Measurements from ENCODE around the gene NDST4.

Gene NDST4

DNA sequence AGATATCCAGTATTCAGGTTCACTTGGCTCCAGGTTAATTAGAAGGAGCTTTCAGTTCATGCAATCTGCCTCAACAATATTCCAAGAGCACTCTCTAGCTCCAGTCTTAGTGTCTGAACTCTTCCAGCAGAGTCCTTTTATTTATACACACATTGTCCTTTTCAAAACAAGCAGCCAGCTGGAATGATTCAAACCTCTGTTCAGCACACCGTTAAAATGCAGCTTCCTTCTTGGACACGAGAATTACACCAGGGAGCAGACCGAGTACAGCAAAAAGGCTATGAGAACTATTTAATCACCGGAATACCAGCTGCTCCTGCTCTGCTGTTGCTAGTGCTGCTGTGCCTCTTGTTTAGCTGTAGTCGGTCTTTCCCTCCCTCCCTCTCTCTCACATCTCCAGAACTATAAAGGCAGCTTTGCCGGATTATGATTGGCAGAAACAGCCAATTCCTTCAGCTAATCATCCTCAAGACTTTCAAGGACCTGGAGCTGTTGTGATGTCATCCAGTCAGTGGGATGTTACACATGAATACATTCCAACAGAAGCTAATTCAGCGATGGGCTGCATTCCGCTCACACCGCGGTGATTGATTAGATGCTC is at the start of gene NDST4:
TSS of gene NDST4 (minus strand) at position 115 of the 601 bp plus-strand sequence. CDS start 36,584 bp downstream, outside the sequence.
- peak; percentile 30 for DNase-seq

DNA sequence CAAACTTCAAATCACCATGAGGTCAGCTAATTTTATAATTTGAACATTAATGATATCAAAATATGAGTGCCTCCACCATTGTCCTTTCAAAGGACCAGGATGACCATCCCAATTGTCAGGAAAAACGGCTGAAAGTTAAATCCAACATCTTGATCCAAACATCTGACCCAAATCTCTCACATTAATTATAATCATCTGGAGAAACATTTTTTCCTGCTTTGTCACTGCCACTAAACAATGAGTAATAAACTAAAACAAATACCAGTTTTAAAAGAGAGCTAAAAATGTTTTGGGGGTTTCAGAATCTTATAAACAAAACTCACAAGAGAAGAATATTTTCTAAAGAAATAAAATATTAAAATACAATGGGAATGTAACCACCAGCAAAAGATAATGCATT is 45.7 kb upstream of the NDST4 start:
- DNase-seq, result no peak

GRCh38 chr4:115158296-115158695 is 44.9 kb upstream of the NDST4 start:
- DNase-seq, result no peak

DNA sequence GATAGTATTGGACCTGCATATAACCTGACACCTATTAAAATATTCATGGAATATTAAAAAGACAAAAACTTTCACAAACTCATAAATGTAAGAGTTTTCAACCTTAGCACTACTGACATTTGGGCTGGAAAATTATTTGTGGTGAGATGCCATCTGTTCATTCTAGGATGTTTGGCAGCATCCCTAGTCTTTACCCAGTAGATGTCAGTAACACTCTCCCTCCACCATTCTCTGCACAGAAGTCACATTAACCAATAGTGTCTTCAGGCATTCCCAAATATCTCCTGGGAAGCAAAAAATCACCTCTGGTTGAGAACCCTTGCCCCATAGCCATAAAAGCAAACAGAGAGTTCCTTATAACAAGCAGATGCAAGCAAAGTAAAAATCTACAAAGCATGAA is 41.4 kb upstream of the NDST4 start:
- DNase-seq, result no peak

GRCh38 chr4:115152965-115153364 is 39.5 kb upstream of the NDST4 start:
- no peak for DNase-seq

- no peak for DNase-seq
Observed at GRCh38 chr4:115152081-115152480, 38.7 kb upstream of the NDST4 start.

- DNase-seq, result no peak
Observed at GRCh38 chr4:115149106-115149505, 35.7 kb upstream of the NDST4 start.

DNA sequence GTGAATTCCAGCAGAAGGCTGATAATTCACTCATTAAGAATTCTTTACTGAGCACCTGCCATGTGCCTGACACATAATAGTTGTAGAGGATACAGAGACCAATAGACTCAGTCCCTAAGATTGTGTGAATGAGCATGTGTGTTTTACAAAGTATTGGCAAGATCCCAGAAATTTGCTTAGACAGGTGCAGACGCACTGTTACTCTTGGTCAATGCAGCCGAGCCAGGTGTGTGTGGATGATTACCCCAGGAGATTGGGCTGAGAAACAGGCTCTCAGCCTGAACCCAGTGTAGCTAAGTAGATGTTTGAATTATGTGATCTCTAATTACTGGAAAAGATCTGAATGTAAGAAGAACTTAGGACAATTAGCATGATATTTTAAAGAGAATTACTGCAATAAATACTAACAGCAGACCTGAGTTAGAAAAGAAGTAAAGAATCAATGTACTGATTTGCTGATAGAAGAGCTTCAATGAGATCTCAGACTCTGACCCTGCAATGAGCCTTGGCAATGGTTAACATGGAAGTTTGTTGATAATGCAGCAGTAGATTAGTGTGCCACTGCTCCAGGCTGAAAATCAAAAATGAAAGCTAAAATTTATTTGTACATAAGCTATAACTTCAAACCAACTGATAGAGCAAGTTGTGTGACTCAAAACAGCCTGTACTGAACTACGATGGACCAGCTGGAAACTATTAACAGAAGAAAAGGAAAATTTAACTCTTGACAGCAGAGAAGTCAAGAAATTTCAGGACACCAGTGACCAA is 32.2 kb upstream of the NDST4 start:
- DNase-seq, result peak; percentile 15

DNA sequence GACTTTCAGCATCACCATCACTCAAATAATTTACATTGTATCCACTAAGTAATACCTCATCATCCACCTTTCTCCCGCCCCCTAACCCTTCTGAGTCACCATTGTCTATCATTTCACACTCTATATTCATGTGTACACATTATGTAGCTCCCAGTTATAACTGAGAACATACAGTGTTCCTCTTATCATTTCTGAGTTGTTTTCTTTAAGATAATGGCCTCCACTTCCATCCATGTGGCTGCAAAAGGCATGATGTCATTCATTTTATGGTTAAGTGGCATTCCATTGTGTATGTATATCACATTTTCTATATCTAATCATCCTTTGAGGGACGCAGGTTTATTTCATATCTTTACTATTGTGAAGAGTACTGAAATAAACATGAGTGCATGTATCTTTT is 14.6 kb upstream of the NDST4 start:
- DNase-seq, result no peak

DNA sequence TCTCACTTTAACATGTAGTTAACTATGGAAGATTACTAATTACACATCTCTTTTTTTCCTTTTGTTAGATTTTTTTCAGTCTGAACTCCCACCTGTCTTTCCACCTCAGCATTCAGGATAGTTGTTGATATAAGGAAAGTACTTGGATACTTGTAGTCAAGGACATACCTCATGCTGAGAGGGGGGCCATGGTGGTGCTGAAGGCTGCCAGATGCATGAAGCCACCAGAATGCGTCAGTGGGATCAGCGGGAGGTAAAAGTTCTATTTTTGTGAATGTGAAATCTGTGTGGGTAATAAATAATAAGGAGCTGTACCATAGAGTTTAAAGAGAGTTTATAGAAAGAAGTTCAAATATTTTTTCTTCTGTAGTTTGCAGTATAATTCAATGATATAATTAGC is 13.1 kb upstream of the NDST4 start:
- no peak for DNase-seq

- no peak for DNase-seq
Observed at GRCh38 chr4:115121351-115122043, 8.1 kb upstream of the NDST4 start.

- no peak for DNase-seq
Observed at GRCh38 chr4:115119804-115120352, 6.5 kb upstream of the NDST4 start.

- DNase-seq, result no peak
Observed at GRCh38 chr4:115117651-115118050, 4.2 kb upstream of the NDST4 start.

DNA sequence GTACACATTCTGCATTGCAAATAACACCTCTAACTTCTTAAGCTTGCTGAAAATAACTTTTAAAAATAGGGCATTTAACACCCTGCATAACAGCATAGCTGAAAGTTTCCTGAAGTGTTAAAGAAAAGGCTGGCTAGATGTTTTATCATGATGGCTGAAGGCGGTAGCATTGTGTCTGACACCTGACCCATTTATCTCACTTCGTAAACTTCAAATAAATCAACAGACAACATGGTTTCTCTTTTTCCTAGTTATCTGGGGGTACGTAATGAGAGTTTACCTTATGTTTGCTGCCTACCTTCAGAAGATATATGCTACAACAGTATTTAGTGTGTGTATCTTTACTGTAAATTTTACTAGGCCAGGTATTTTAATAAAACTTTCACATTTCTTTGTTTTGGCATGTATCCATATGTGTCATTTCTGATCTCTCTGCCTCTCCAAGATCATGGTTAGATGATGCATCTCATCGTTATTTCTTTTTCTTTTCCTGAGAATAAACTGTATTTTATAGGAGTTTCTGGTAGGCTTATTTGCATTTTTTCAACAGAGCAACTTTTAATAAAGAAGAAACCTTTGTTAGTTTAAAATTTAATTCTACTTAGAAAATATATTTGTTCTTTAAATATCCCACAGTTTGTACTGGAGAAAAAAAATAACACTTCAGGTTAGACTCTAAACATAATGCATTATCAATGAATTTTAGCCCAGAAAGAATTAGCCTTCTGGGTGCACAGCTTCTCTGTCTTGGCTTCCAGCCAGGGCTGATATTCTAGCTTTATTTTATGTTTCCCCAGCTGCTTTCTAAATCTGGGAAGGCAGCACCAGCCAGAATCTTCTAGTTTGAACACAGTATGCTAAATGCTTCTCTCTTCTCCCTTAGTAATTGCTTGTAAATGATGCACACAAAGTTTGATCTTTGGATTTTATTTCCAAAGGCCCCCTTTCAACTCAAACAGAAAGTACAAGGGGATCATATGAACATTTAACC is 2.9 kb downstream of the NDST4 start:
- peak; percentile 19 for DNase-seq

DNA sequence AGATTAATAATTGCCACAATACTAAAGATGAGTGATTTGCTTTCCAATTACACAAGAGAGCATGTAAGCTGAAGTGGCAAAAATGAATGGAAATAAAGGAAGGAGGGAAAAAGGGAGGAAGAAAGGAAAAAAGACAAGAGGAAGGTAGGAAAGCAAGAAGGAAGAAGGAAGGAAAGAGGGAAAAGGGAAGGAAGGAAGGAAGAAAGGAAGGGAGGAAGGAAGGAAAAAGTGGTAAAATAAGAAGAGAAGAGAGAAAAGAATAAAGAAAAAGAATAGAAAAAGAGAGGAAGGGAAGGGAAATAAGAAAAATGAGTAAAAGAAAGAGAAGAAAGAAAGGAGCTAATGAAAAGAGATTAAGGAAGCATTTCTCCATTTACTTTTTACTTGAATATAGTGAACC is 4.6 kb downstream of the NDST4 start:
- DNase-seq, result no peak

DNA sequence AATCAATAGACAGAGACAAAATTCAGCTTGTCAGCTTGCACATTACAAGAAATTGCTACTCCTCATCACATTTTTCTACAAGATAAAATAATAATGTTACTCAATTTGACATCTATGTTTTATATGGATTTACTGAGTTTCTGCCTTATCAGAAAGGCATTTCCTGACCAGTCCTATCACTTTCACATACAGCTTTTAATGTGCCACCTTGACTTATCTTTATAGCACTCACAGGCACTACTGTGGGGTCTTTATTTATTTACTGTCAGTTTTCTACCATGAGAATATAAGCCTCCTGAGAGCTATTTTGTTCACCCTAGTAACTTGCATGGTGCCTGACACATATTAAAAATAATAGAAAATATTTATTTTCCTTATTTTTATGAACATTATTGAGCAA is 6.0 kb downstream of the NDST4 start:
- no peak for DNase-seq

DNA sequence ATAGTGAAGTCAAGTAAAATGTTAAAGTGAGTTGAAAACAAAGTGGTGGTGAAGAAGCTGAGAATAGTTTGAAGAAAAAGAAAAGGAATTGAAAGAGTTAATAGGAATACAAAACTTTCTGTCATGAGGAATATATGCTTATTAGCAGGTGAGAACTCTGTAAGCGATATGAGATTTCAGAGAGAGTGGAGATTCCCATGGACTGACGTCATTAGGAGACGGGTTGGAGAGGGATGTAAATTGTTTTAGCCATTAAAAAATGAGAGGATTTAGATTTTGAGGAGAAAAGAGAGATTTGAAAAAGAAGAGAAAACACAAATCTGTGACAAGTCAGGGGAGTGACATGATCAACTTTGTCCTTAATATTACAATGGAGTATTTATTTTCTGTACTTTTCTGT is 11.7 kb downstream of the NDST4 start:
- no peak for DNase-seq

DNA sequence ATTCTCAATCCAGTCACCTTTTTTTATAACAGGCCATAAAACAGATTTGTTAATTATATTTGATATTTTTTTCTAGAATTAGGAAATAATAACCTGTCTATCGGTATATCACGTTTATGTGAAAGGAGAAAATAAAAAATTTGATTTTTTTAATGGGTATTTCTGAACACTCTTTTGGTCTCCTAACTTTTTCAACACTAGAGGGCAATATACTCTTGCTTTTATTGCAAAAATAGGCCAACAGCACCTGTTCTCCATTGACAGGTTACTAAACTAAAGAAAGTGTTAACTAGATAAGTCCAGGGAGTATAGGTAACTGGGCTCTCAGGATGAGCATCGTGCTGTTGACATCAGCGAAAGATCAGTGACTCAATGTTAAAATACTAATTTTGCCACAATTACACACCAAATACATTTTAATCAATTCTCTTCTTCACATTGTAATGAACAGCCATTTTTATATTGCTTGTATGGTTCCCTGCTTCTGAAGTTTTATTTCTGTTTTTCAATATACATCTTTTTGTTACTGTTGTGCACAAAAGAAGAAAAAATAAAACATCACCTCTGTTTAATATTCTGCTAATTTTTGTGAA is 22.8 kb downstream of the NDST4 start:
- DNase-seq, result peak; percentile 3

- no peak for DNase-seq
Observed at GRCh38 chr4:115082633-115083032, 30.8 kb downstream of the NDST4 start.

GRCh38 chr4:115076691-115077090 is 36.7 kb downstream of the NDST4 start:
- no peak for DNase-seq

DNA sequence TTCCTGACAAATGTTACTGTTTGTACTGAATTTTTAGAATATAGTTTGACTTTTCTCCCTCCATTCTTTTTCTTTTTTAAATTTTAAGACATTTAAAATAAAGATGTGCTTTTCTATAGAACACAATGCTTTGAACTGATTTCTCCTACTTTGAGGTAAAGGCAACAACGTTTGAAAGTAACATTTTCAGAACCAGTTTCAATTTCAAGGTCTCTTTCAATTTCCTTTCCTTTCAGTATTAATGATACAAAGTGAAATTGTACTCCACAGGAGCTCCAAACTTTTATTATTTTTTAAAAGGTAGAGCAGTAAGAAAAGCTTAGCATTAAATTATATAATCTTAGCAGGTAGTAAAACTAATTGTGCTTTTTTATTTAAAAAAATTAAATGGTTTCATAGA is 54.9 kb downstream of the NDST4 start:
- no peak for DNase-seq

- no peak for DNase-seq
Observed at GRCh38 chr4:115054836-115055235, 58.6 kb downstream of the NDST4 start.
